ENCODE results near the gene EPS8L3.
"Not testable (repeated sequence)": the region's sequence is repeated elsewhere in the genome, so short reads cannot be mapped to it uniquely, and the experiment has no call there.

The EPS8L3 gene

GRCh38 chr1:109777980-109778625, 14.4 kb upstream of the EPS8L3 start:
- DNase-seq, result no peak

GRCh38 chr1:109777436-109777835, 13.7 kb upstream of the EPS8L3 start:
- DNase-seq, result no peak

- DNase-seq, result no peak
Measured at GRCh38 chr1:109776911-109777310, 13.2 kb upstream of the EPS8L3 start.

GRCh38 chr1:109776206-109776835, 12.6 kb upstream of the EPS8L3 start:
- DNase-seq, result no peak

GRCh38 chr1:109775398-109775797, 11.7 kb upstream of the EPS8L3 start:
- no peak for DNase-seq

- no peak for DNase-seq
Measured at GRCh38 chr1:109773900-109774485, 10.3 kb upstream of the EPS8L3 start.

- no peak for DNase-seq
Measured at GRCh38 chr1:109773203-109773899, 9.6 kb upstream of the EPS8L3 start.

- DNase-seq, result no peak
Measured at GRCh38 chr1:109772658-109773202, 9.0 kb upstream of the EPS8L3 start.

GRCh38 chr1:109771712-109772657, 8.3 kb upstream of the EPS8L3 start:
- no peak for DNase-seq

- DNase-seq, result no peak
Measured at GRCh38 chr1:109770331-109771095, 6.8 kb upstream of the EPS8L3 start.

GRCh38 chr1:109769330-109770078, 5.8 kb upstream of the EPS8L3 start:
- no peak for DNase-seq

GRCh38 chr1:109768820-109769219, 5.1 kb upstream of the EPS8L3 start:
- DNase-seq, result no peak

GRCh38 chr1:109768335-109768650, 4.6 kb upstream of the EPS8L3 start:
- no peak for DNase-seq

- no peak for DNase-seq
Measured at GRCh38 chr1:109767637-109768334, 4.1 kb upstream of the EPS8L3 start.

- DNase-seq, result not testable (repeated sequence)
Measured at GRCh38 chr1:109766991-109767636, 3.4 kb upstream of the EPS8L3 start.

GRCh38 chr1:109765896-109766615, 2.3 kb upstream of the EPS8L3 start:
- no peak for DNase-seq

- no peak for DNase-seq
Measured at GRCh38 chr1:109765483-109765815, 1.7 kb upstream of the EPS8L3 start.

- DNase-seq, result no peak
Measured at GRCh38 chr1:109764561-109765482, 1.1 kb upstream of the EPS8L3 start.
